ENCODE measurements around the gene RIT2. TPM values are rescaled to one million over a fixed set of nuclear protein-coding genes. Genes with fewer than 3 reads are reported as not detected.

The RIT2 gene
- total RNA-seq, 1 donor from 2014 or later: not detected

DNA sequence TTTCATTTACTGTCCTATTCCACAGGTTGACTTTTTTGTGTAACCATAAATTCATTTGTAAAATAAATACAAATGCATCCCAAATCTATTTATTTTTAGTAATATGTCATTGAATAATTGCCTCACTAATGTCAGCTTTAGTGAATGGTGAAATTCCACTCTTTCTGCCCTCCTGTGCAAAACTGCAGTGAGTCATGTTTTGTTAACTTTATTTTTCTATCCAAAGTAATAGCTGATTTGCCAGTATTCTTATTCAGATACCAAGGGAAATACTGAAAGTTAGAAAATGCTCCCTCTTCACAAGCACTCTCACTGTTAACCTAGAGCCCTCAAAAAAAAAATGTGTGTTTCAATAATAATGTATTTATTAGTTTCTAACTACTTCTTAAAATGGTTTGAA is 322.8 kb downstream of the RIT2 start:
- no peak for TF ChIP-seq EZH2phosphoT487 (IDR thresholded peaks at IDR 0.05)
- no peak for TF ChIP-seq CTCF (IDR thresholded peaks at IDR 0.05)
- TF ChIP-seq EZH2 (IDR thresholded peaks at IDR 0.05): no peak
- Histone ChIP-seq H3K27ac (no peak overlapping the region), H3F3A (ENCODE audit: low read depth) (no peaks in the 10 kb centered on the region), H4K20me1 (ENCODE audit: low read depth) (no peaks in the 10 kb centered on the region), H3K9me3 (ENCODE audit: low read depth) (no peaks in the 10 kb centered on the region), H3K4me3 (no peak overlapping the region), H3K27me3 (no peaks in the 10 kb centered on the region), H3K9ac (no peak overlapping the region), H3K79me2 (ENCODE audit: low read depth) (no peaks in the 10 kb centered on the region), H2AFZ (replicated peaks) (no peak overlapping the region), H3K4me1 (no peaks in the 10 kb centered on the region), H3K4me2 (no peak overlapping the region), H3K36me3 (no peaks in the 10 kb centered on the region)
- no peak for DNase-seq (ENCODE audit: low spot score)
- Mint-ChIP-seq H3K4me1 (peaks cover 2% of the 10 kb centered on the region), H3K4me3 (no peak overlapping the region), H3K9me3 (peaks cover 14% of the 10 kb centered on the region), H3K27ac (no peak overlapping the region), H3K36me3 (peaks cover 4% of the 10 kb centered on the region), H3K27me3 (ENCODE audit: insufficient read depth, low read depth) (peaks cover 5% of the 10 kb centered on the region)

GRCh38 chr18:42784632-42785031 is 330.9 kb downstream of the RIT2 start:
- no peak overlapping the region for H3K27ac Mint-ChIP-seq
- H2AFZ ChIP-seq (replicated peaks): no peak overlapping the region
- no peaks in the 10 kb centered on the region for H3K79me2 ChIP-seq (ENCODE audit: low read depth)
- H3K27me3 ChIP-seq: no peaks in the 10 kb centered on the region
- H3K4me1 ChIP-seq: peaks cover 10% of the 10 kb centered on the region
- no peak overlapping the region for H3K9ac ChIP-seq
- no peaks in the 10 kb centered on the region for H3K36me3 ChIP-seq
- no peaks in the 10 kb centered on the region for H3K9me3 ChIP-seq (ENCODE audit: low read depth)
- no peaks in the 10 kb centered on the region for H3K27me3 Mint-ChIP-seq (ENCODE audit: insufficient read depth, low read depth)
- H3K9me3 Mint-ChIP-seq: peaks cover 3% of the 10 kb centered on the region
- H4K20me1 ChIP-seq (ENCODE audit: low read depth): no peaks in the 10 kb centered on the region
- H3K4me1 Mint-ChIP-seq: peaks cover 15% of the 10 kb centered on the region
- H3K36me3 Mint-ChIP-seq: peaks cover 2% of the 10 kb centered on the region
- H3K4me3 Mint-ChIP-seq: no peak overlapping the region
- peaks cover 3% of the 10 kb centered on the region for H3F3A ChIP-seq (ENCODE audit: low read depth)
- TF ChIP-seq EZH2phosphoT487 (IDR thresholded peaks at IDR 0.05): no peak
- TF ChIP-seq CTCF (IDR thresholded peaks at IDR 0.05): no peak
- TF ChIP-seq EZH2 (IDR thresholded peaks at IDR 0.05): no peak
- no peak overlapping the region for H3K4me2 ChIP-seq
- DNase-seq (ENCODE audit: low spot score): no peak
- H3K4me3 ChIP-seq: no peak overlapping the region
- no peak overlapping the region for H3K27ac ChIP-seq

DNA sequence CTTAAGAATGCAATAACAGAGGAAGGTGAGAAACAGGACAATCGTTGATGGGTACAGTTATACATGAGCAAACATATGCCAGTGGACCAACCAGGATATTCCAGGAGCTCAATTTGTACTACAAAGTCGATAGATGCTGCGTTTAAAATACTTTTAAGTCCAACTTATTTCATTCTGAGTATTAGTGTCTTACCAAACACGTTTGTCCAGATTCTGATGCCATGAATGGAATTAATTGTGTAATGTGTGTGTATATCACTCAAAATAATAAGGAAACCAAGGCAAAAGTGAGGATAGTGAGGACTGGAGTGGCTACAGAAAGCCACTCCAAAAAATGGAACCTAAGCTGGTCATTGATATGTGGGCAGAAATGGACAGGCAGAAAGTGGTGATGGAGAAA is 332.6 kb downstream of the RIT2 start:
- Histone ChIP-seq H3K4me1 (peaks cover 24% of the 10 kb centered on the region), H3K27me3 (no peaks in the 10 kb centered on the region), H3K9me3 (ENCODE audit: low read depth) (no peaks in the 10 kb centered on the region), H3K27ac (no peak overlapping the region), H3K36me3 (no peaks in the 10 kb centered on the region), H2AFZ (replicated peaks) (no peak overlapping the region), H4K20me1 (ENCODE audit: low read depth) (no peaks in the 10 kb centered on the region), H3K4me2 (no peak overlapping the region), H3K9ac (no peak overlapping the region), H3K79me2 (ENCODE audit: low read depth) (no peaks in the 10 kb centered on the region), H3K4me3 (no peak overlapping the region), H3F3A (ENCODE audit: low read depth) (peaks cover 3% of the 10 kb centered on the region)
- H3K9me3 Mint-ChIP-seq: no peaks in the 10 kb centered on the region
- TF ChIP-seq CTCF (IDR thresholded peaks at IDR 0.05) (no peak), EZH2 (IDR thresholded peaks at IDR 0.05) (no peak), EZH2phosphoT487 (IDR thresholded peaks at IDR 0.05) (no peak)
- no peak for DNase-seq (ENCODE audit: low spot score)
- H3K4me3 Mint-ChIP-seq: no peak overlapping the region
- H3K27me3 Mint-ChIP-seq (ENCODE audit: insufficient read depth, low read depth): no peaks in the 10 kb centered on the region
- peaks cover 32% of the 10 kb centered on the region for H3K4me1 Mint-ChIP-seq
- H3K27ac Mint-ChIP-seq: no peak overlapping the region
- no peaks in the 10 kb centered on the region for H3K36me3 Mint-ChIP-seq
